Measurements from ENCODE around the gene SELENOO. TPM values are rescaled to one million over a fixed set of nuclear protein-coding genes. Genes with fewer than 3 reads are reported as not detected.
A peak's percentile ranks its signal among the peaks of the same experiment; 100 is the strongest.

SELENOO gene
- total RNA-seq, 1 experiment from 2014 or later, result 27.4 TPM

GRCh38 chr22:50179937-50180726 is 20.7 kb upstream of the SELENOO start:
- H4K20me1 ChIP-seq (ENCODE audit: insufficient read depth), result peaks cover 14% of the 10 kb centered on the region
- no peak overlapping the region for H2AFZ ChIP-seq
- no peak overlapping the region for H3K4me2 ChIP-seq
- H3K9me3 ChIP-seq (ENCODE audit: insufficient read depth, low read depth), result no peaks in the 10 kb centered on the region
- BruUV-seq (replicated peaks), result TSS peak; percentile 55
- H3K4me3 ChIP-seq, result no peak overlapping the region
- H3K27me3 ChIP-seq (ENCODE audit: insufficient read depth, low read depth), result no peaks in the 10 kb centered on the region
- H3K79me2 ChIP-seq (ENCODE audit: low read depth), result no peaks in the 10 kb centered on the region
- no peak for TF ChIP-seq CTCF (conservative IDR thresholded peaks at IDR 0.05)
- TF ChIP-seq EZH2 (IDR thresholded peaks at IDR 0.05; ENCODE audit: low read depth), result no peak
- H3K9me2 ChIP-seq (ENCODE audit: insufficient read depth), result no peaks in the 10 kb centered on the region
- H3K27ac ChIP-seq, result no peak overlapping the region
- H3F3A ChIP-seq (ENCODE audit: insufficient read depth, low read depth), result peaks cover 17% of the 10 kb centered on the region
- H3K36me3 ChIP-seq (ENCODE audit: low read depth), result no peaks in the 10 kb centered on the region
- H3K4me1 ChIP-seq (replicated peaks; ENCODE audit: insufficient read depth), result peaks cover 10% of the 10 kb centered on the region; the same call in 1 of the 2 replicates
- DNase-seq, result no peak
- ChIA-PET CTCF (no interaction called here), POLR2A (ENCODE audit: unreplicated experiment) (no interaction called here)
- intact Hi-C loops (cut with micrococcal nuclease; ENCODE audit: unreplicated experiment), result no loop called here

- Histone ChIP-seq H2AFZ (no peak overlapping the region), H3K9me3 (ENCODE audit: insufficient read depth, low read depth) (no peaks in the 10 kb centered on the region), H3K36me3 (ENCODE audit: low read depth) (no peaks in the 10 kb centered on the region), H4K20me1 (ENCODE audit: insufficient read depth) (peaks cover 7% of the 10 kb centered on the region; the same call in 1 of the 2 replicates), H3K9me2 (ENCODE audit: insufficient read depth) (no peaks in the 10 kb centered on the region), H3K4me1 (replicated peaks; ENCODE audit: insufficient read depth) (peaks cover 13% of the 10 kb centered on the region; the same call in 1 of the 2 replicates), H3K27me3 (ENCODE audit: insufficient read depth, low read depth) (no peaks in the 10 kb centered on the region), H3F3A (ENCODE audit: insufficient read depth, low read depth) (peaks cover 17% of the 10 kb centered on the region), H3K79me2 (ENCODE audit: low read depth) (no peaks in the 10 kb centered on the region; the same call in 1 of the 2 replicates), H3K27ac (no peak overlapping the region), H3K4me2 (no peak overlapping the region), H3K4me3 (no peak overlapping the region)
- ChIA-PET CTCF (no interaction called here), POLR2A (ENCODE audit: unreplicated experiment) (no interaction called here)
- no TSS peak for BruUV-seq (replicated peaks)
- no peak for TF ChIP-seq EZH2 (IDR thresholded peaks at IDR 0.05; ENCODE audit: low read depth)
- no peak for TF ChIP-seq CTCF (conservative IDR thresholded peaks at IDR 0.05)
- no peak for DNase-seq
- intact Hi-C loops (cut with micrococcal nuclease; ENCODE audit: unreplicated experiment), result no loop called here
Measured at GRCh38 chr22:50180727-50181521, 19.9 kb upstream of the SELENOO start.

- Histone ChIP-seq H3K4me2 (no peak overlapping the region), H3K27me3 (ENCODE audit: insufficient read depth, low read depth) (no peaks in the 10 kb centered on the region), H3K79me2 (ENCODE audit: low read depth) (peaks cover 14% of the 10 kb centered on the region), H2AFZ (no peak overlapping the region), H4K20me1 (ENCODE audit: insufficient read depth) (peaks cover 6% of the 10 kb centered on the region; the same call in 1 of the 2 replicates), H3K4me1 (replicated peaks; ENCODE audit: insufficient read depth) (peaks cover 20% of the 10 kb centered on the region), H3K9me3 (ENCODE audit: insufficient read depth, low read depth) (no peaks in the 10 kb centered on the region), H3F3A (ENCODE audit: insufficient read depth, low read depth) (peaks cover 25% of the 10 kb centered on the region), H3K9me2 (ENCODE audit: insufficient read depth) (no peaks in the 10 kb centered on the region), H3K36me3 (ENCODE audit: low read depth) (no peaks in the 10 kb centered on the region), H3K4me3 (no peak overlapping the region), H3K27ac (no peak overlapping the region)
- DNase-seq, result peak in 1 of 2 experiments; percentile 53
- no TSS peak for BruUV-seq (replicated peaks)
- ChIA-PET CTCF (no interaction called here), POLR2A (ENCODE audit: unreplicated experiment) (no interaction called here)
- TF ChIP-seq EZH2 (IDR thresholded peaks at IDR 0.05; ENCODE audit: low read depth) (no peak), CTCF (conservative IDR thresholded peaks at IDR 0.05) (no peak)
- intact Hi-C loops (cut with micrococcal nuclease; ENCODE audit: unreplicated experiment), result no loop called here
Measured at GRCh38 chr22:50182176-50183081, 18.4 kb upstream of the SELENOO start.

All from PC-9 (cell line).